ENCODE measurements around the gene MYH14.

DNA sequence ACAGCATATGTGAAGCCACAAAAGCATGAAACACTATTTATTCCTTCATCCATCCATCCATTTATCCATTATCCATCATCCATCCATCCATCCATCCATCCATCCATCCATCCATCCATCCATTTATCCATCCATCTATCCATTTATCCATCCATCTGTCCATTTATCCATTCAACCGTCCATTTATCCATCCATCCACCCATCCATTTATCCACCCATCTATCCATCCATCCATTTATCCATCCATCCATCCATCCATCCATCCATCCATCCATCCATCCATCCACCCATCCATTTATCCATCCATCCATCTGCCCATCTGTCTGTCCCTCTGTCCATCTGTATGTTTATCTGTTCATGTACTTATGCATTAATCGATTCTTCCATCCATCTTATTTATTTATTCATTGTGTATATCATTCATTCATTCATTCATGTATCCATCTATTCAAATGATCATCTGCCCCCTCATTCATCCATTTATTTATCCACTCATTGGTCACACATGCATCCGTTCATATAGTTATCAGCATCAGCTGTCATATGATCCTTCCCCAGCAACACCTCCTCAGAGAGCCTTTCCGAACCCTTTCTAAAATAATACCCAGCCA lies 7.0 kb upstream of the MYH14 start:
- TF ChIP-seq, protein P1, sequence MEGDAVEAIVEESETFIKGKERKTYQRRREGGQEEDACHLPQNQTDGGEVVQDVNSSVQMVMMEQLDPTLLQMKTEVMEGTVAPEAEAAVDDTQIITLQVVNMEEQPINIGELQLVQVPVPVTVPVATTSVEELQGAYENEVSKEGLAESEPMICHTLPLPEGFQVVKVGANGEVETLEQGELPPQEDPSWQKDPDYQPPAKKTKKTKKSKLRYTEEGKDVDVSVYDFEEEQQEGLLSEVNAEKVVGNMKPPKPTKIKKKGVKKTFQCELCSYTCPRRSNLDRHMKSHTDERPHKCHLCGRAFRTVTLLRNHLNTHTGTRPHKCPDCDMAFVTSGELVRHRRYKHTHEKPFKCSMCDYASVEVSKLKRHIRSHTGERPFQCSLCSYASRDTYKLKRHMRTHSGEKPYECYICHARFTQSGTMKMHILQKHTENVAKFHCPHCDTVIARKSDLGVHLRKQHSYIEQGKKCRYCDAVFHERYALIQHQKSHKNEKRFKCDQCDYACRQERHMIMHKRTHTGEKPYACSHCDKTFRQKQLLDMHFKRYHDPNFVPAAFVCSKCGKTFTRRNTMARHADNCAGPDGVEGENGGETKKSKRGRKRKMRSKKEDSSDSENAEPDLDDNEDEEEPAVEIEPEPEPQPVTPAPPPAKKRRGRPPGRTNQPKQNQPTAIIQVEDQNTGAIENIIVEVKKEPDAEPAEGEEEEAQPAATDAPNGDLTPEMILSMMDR (conservative IDR thresholded peaks at IDR 0.05; ENCODE audit: low read depth, low read length): no peak
- TF ChIP-seq, protein P2, sequence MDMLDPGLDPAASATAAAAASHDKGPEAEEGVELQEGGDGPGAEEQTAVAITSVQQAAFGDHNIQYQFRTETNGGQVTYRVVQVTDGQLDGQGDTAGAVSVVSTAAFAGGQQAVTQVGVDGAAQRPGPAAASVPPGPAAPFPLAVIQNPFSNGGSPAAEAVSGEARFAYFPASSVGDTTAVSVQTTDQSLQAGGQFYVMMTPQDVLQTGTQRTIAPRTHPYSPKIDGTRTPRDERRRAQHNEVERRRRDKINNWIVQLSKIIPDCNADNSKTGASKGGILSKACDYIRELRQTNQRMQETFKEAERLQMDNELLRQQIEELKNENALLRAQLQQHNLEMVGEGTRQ (IDR thresholded peaks at IDR 0.05; ENCODE audit: low read depth, low read length): no peak
- no peak for TF ChIP-seq POLR2A (IDR thresholded peaks at IDR 0.05; ENCODE audit: low read depth, low read length)
- TF ChIP-seq MXI1 (IDR thresholded peaks at IDR 0.05; ENCODE audit: borderline replicate concordance, low read depth, low read length): no peak
- no peak for TF ChIP-seq RFX5 (IDR thresholded peaks at IDR 0.05; ENCODE audit: low read depth, low read length)
- TF ChIP-seq RAD21 (IDR thresholded peaks at IDR 0.05; ENCODE audit: low read length): no peak
- TF ChIP-seq RCOR1 (IDR thresholded peaks at IDR 0.05; ENCODE audit: insufficient replicate concordance, low read length): no peak
- no peak for TF ChIP-seq MAFK (IDR thresholded peaks at IDR 0.05; ENCODE audit: low read depth, low read length)
- TF ChIP-seq, protein P3, sequence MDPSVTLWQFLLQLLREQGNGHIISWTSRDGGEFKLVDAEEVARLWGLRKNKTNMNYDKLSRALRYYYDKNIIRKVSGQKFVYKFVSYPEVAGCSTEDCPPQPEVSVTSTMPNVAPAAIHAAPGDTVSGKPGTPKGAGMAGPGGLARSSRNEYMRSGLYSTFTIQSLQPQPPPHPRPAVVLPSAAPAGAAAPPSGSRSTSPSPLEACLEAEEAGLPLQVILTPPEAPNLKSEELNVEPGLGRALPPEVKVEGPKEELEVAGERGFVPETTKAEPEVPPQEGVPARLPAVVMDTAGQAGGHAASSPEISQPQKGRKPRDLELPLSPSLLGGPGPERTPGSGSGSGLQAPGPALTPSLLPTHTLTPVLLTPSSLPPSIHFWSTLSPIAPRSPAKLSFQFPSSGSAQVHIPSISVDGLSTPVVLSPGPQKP (IDR thresholded peaks at IDR 0.05; ENCODE audit: borderline replicate concordance, low read depth, low read length): no peak
- TF ChIP-seq SMC3 (IDR thresholded peaks at IDR 0.05; ENCODE audit: low read depth, low read length): no peak
- no peak for TF ChIP-seq CEBPB (IDR thresholded peaks at IDR 0.05; ENCODE audit: low read depth, low read length)
- no peak for TF ChIP-seq MAZ (IDR thresholded peaks at IDR 0.05; ENCODE audit: borderline replicate concordance, low read depth, low read length)
- no peak for TF ChIP-seq BHLHE40 (IDR thresholded peaks at IDR 0.05; ENCODE audit: low read depth, low read length)

All from IMR-90 (cell line).